Measurements from ENCODE around the gene A1BG.

GRCh38 chr19:58395220-58395978, 42.1 kb upstream of the A1BG start, which contains the start of gene RNF225:
- TF ChIP-seq EP300 (IDR thresholded peaks at IDR 0.05; ENCODE audit: low read depth in 2 of 2, low read length in 2 of 2) = no peak
- TF ChIP-seq EP300 (CRISPR knock-in tag; IDR thresholded peaks at IDR 0.05; ENCODE audit: borderline replicate concordance) = no peak; the same call in 1 of the 2 replicates
- TF ChIP-seq SNAPC5 (CRISPR knock-in tag; IDR thresholded peaks at IDR 0.05; ENCODE audit: borderline replicate concordance) = no peak
- TF ChIP-seq POLR2A (IDR thresholded peaks at IDR 0.05; ENCODE audit: insufficient read depth in 1 of 2, low read depth in 2 of 2, low read length in 2 of 2) = peak; percentile 23 to 55; a peak in 3 of 4 replicates
- no peak for TF ChIP-seq USF2 (IDR thresholded peaks at IDR 0.05; ENCODE audit: low read depth, low read length)
- no peak for TF ChIP-seq USF2 (CRISPR knock-in tag; IDR thresholded peaks at IDR 0.05; ENCODE audit: borderline replicate concordance)
- no peak for TF ChIP-seq TAF1 (CRISPR knock-in tag; IDR thresholded peaks at IDR 0.05)
- no peak for TF ChIP-seq ZFAT (CRISPR knock-in tag; conservative IDR thresholded peaks at IDR 0.05)
- TF ChIP-seq CTCF (CRISPR knock-in tag; IDR thresholded peaks at IDR 0.05) = no peak
